H9 (cell line): ENCODE data around the gene KIRREL3. TPM values are rescaled to one million over a fixed set of nuclear protein-coding genes. Genes with fewer than 3 reads are reported as not detected.

Experiments used
- DNase-seq: peaks from one replicate; pipeline ENCODE4 v3.0.0-alpha.2; 2017
- H2AFZ ChIP-seq: one replicate; pipeline ENCODE4 v1.6.1; 2013; ENCODE audit warnings: mild to moderate bottlenecking, low read length, control low read depth, moderate library complexity
- H2AK5ac ChIP-seq: 2 replicates; pipeline ENCODE4 v1.6.1; 2013; ENCODE audit warnings: low read length, control low read depth, mixed read lengths; ENCODE audit not compliant: insufficient read length
- H2BK120ac ChIP-seq: one replicate; pipeline ENCODE4 v1.6.1; 2013; ENCODE audit warnings: low read depth, mild to moderate bottlenecking, low read length, control low read depth, inconsistent platforms; ENCODE audit not compliant: poor library complexity, severe bottlenecking
- H2BK12ac ChIP-seq: 2 replicates; pipeline ENCODE4 v1.6.1; 2013; ENCODE audit warnings: low read length, control low read depth, mixed read lengths, low read depth; ENCODE audit not compliant: insufficient read length
- H2BK15ac ChIP-seq: 2 replicates; pipeline ENCODE4 v1.6.1; 2013; ENCODE audit warnings: low read depth, low read length, control low read depth
- H2BK20ac ChIP-seq: one replicate; pipeline ENCODE4 v1.6.1; 2013; ENCODE audit warnings: low read depth, mild to moderate bottlenecking, low read length, control low read depth, inconsistent platforms; ENCODE audit not compliant: poor library complexity, severe bottlenecking
- H2BK5ac ChIP-seq: 2 replicates; pipeline ENCODE4 v1.6.1; 2013; ENCODE audit warnings: low read length, control low read depth, mixed read lengths; ENCODE audit not compliant: insufficient read length
- H3K14ac ChIP-seq: 2 replicates; pipeline ENCODE4 v1.6.1; 2013; ENCODE audit warnings: low read length, control low read depth; ENCODE audit not compliant: insufficient read depth
- H3K18ac ChIP-seq: 2 replicates; pipeline ENCODE4 v1.6.1; 2013; ENCODE audit warnings: low read depth, mild to moderate bottlenecking, mixed read lengths, low read length, control low read depth; ENCODE audit not compliant: insufficient read length
- H3K23ac ChIP-seq: 2 replicates; pipeline ENCODE4 v1.6.1; 2013; ENCODE audit warnings: low read length, control low read depth, mixed read lengths, low read depth; ENCODE audit not compliant: insufficient read length
- H3K23me2 ChIP-seq: 2 replicates; pipeline ENCODE4 v1.6.1; 2013; ENCODE audit warnings: low read depth, mild to moderate bottlenecking, mixed read lengths, low read length, control low read depth; ENCODE audit not compliant: insufficient read length, poor library complexity, severe bottlenecking
- H3K27ac ChIP-seq: 2 replicates; pipeline ENCODE4 v1.5.1; 2013; ENCODE audit warnings: low read length, control low read depth, mixed read lengths, low read depth; ENCODE audit not compliant: insufficient read length
- H3K27me3 ChIP-seq: 2 replicates; pipeline ENCODE4 v1.6.1; 2013; ENCODE audit warnings: low read length, control low read depth, inconsistent platforms; ENCODE audit not compliant: insufficient read depth
- H3K4ac ChIP-seq: 2 replicates; pipeline ENCODE4 v1.6.1; 2013; ENCODE audit warnings: low read depth, mild to moderate bottlenecking, control low read depth, inconsistent platforms, low read length, moderate library complexity
- H3K4me1 ChIP-seq: 2 replicates; pipeline ENCODE4 v1.6.1; 2013; ENCODE audit warnings: low read length, control low read depth, inconsistent platforms; ENCODE audit not compliant: insufficient read depth
- H3K4me2 ChIP-seq: 2 replicates; pipeline ENCODE4 v1.6.1; 2013; ENCODE audit warnings: low read length, control low read depth, mixed read lengths; ENCODE audit not compliant: insufficient read length, insufficient read depth
- H3K56ac ChIP-seq: 2 replicates; pipeline ENCODE4 v1.6.1; 2013; ENCODE audit warnings: low read depth, mild to moderate bottlenecking, mixed read lengths, low read length, control low read depth; ENCODE audit not compliant: insufficient read length
- H3K79me1 ChIP-seq: 2 replicates; pipeline ENCODE4 v1.6.1; 2013; ENCODE audit warnings: low read depth, mild to moderate bottlenecking, moderate library complexity, low read length, control low read depth, inconsistent platforms; ENCODE audit not compliant: insufficient read depth, poor library complexity, severe bottlenecking
- H3K79me2 ChIP-seq: 2 replicates; pipeline ENCODE4 v1.6.1; 2013; ENCODE audit warnings: low read length, control low read depth, inconsistent platforms; ENCODE audit not compliant: insufficient read depth
- H3K9ac ChIP-seq: 2 replicates; pipeline ENCODE4 v1.6.1; 2013; ENCODE audit warnings: low read length, control low read depth, mixed read lengths; ENCODE audit not compliant: insufficient read length; ENCODE audit errors: extremely low read depth
- H3K9me3 ChIP-seq: one replicate; pipeline ENCODE4 v1.6.1; 2013; ENCODE audit warnings: low read depth, low read length, inconsistent platforms; ENCODE audit not compliant: control insufficient read depth
- H3T11ph ChIP-seq: one replicate; pipeline ENCODE4 v1.6.1; 2013; ENCODE audit warnings: mild to moderate bottlenecking, low read length, control low read depth, inconsistent platforms
- H4K20me1 ChIP-seq: one replicate; pipeline ENCODE4 v1.6.1; 2013; ENCODE audit not compliant: control insufficient read depth, insufficient read length, insufficient read depth
- H4K5ac ChIP-seq: 2 replicates; pipeline ENCODE4 v1.6.1; 2013; ENCODE audit warnings: low read depth, mild to moderate bottlenecking, mixed read lengths, low read length, control low read depth; ENCODE audit not compliant: insufficient read length
- H4K8ac ChIP-seq: replicated peaks from 2 replicates; pipeline ENCODE4 v1.6.1; 2013; ENCODE audit warnings: low read length, control low read depth, mixed read lengths, low read depth; ENCODE audit not compliant: insufficient read length
- H4K91ac ChIP-seq: 2 replicates; pipeline ENCODE4 v1.6.1; 2013; ENCODE audit warnings: low read depth, mild to moderate bottlenecking, moderate library complexity, mixed read lengths, low read length, control low read depth; ENCODE audit not compliant: insufficient read length
- H3K27ac Mint-ChIP-seq, 3 experiments: 2 replicates in 2 of 3; 3 replicates in 1 of 3; pipeline ENCODE4 v1.8.0; 2020 to 2021; ENCODE audit warnings: mixed read lengths in 3 of 3, mild to moderate bottlenecking in 1 of 3, moderate library complexity in 1 of 3
- H3K27me3 Mint-ChIP-seq: 2 replicates; pipeline ENCODE4 v1.8.0; 2021; ENCODE audit warnings: low read depth, mild to moderate bottlenecking, moderate library complexity, mixed read lengths
- H3K36me3 Mint-ChIP-seq, 3 experiments: 2 replicates in 2 of 3; 3 replicates in 1 of 3; pipeline ENCODE4 v1.8.0; 2020 to 2021; ENCODE audit warnings: low read depth in 3 of 3, mixed read lengths in 3 of 3; ENCODE audit not compliant: insufficient read depth in 1 of 3
- H3K4me1 Mint-ChIP-seq, 2 experiments: 2 replicates each; pipeline ENCODE4 v1.8.0; 2020; ENCODE audit warnings: mixed read lengths in 2 of 2
- H3K4me3 Mint-ChIP-seq, 2 experiments: 2 replicates in 1 of 2; 3 replicates in 1 of 2; pipeline ENCODE4 v1.8.0; 2020 to 2021; ENCODE audit warnings: mild to moderate bottlenecking in 2 of 2, mixed read lengths in 2 of 2, moderate library complexity in 1 of 2
- H3K9me3 Mint-ChIP-seq, 2 experiments: 2 replicates in 1 of 2; 3 replicates in 1 of 2; pipeline ENCODE4 v1.8.0; 2020; ENCODE audit warnings: mild to moderate bottlenecking in 2 of 2, mixed read lengths in 2 of 2, moderate library complexity in 1 of 2
- CTCF ChIP-seq: fragments of 200-600 bp; sonication (generic); conservative IDR thresholded peaks from 3 replicates; pipeline ENCODE4 v1.8.0; 2021; ENCODE audit warnings: antibody characterized with exemption, mild to moderate bottlenecking
- WGBS: extraction: QIAGEN DNeasy Blood & Tissue Kit; methylation state at CpG from one replicate; pipeline ENCODE4 v1.1.7; 2013; ENCODE audit warnings: missing lambda C conversion rate, low lambda C conversion rate, mixed read lengths; ENCODE audit not compliant: insufficient read length; ENCODE audit errors: extremely low coverage; 5-methylcytosine and 5-hydroxymethylcytosine counted together
- total RNA-seq: library from RNA; stranded (reverse); gene quantifications from 2 replicates; pipeline ENCODE4 v1.2.1, GENCODE V29; 2021

KIRREL3 gene
- total RNA-seq, 1 experiment from 2014 or later = 0.17 TPM

GRCh38 chr11:127042445-127042844, 41.9 kb upstream of the KIRREL3 start:
- Histone ChIP-seq H3K79me2 (no peaks in the 10 kb centered on the region), H4K8ac (no peak overlapping the region), H4K20me1 (no peaks in the 10 kb centered on the region), H3K4ac (no peak overlapping the region), H3K27me3 (no peaks in the 10 kb centered on the region), H3K79me1 (no peaks in the 10 kb centered on the region), H2BK20ac (no peak overlapping the region), H3K14ac (no peak overlapping the region), H2BK5ac (no peak overlapping the region), H3T11ph (no peak overlapping the region), H3K27ac (no peak overlapping the region), H3K56ac (no peak overlapping the region), H3K23me2 (no peaks in the 10 kb centered on the region), H3K9me3 (no peaks in the 10 kb centered on the region), H3K4me1 (no peaks in the 10 kb centered on the region), H3K4me2 (no peak overlapping the region), H4K5ac (no peak overlapping the region), H3K9ac (no peak overlapping the region), H4K91ac (no peak overlapping the region), H2AFZ (no peak overlapping the region), H2AK5ac (no peak overlapping the region), H2BK15ac (no peak overlapping the region), H3K23ac (no peak overlapping the region), H3K18ac (no peak overlapping the region), H2BK120ac (no peak overlapping the region), H2BK12ac (no peak overlapping the region)
- Mint-ChIP-seq H3K4me1 (peaks cover 15 to 20% of the 10 kb centered on the region in 2 experiments), H3K9me3 (no peaks in the 10 kb centered on the region), H3K4me3 (no peak overlapping the region), H3K36me3 (no peaks in the 10 kb centered on the region), H3K27me3 (peaks cover 2% of the 10 kb centered on the region; the same call in 1 of the 2 replicates), H3K27ac (no peak overlapping the region)
- no peak for TF ChIP-seq CTCF
- WGBS = no CpG with 5 or more reads among the region's 1 CpG
- DNase-seq = no peak
